GM19468 (cell line): ENCODE results near the gene ZNF91.
"Not testable (repeated sequence)": the region's sequence is repeated elsewhere in the genome, so short reads cannot be mapped to it uniquely, and the experiment has no call there.

Source experiments
- ATAC-seq: cut with Tn5 transposase; IDR thresholded peaks from one replicate; pipeline ENCODE4 v1.9.1; 2021; ENCODE audit warnings: mild to moderate bottlenecking, moderate library complexity, moderate number of reproducible peaks; ENCODE audit not compliant: unreplicated experiment; ENCODE audit errors: extremely low read depth

The ZNF91 gene

GRCh38 chr19:23321953-23322549 lies 73.2 kb downstream of the ZNF91 start:
- ATAC-seq = no peak

GRCh38 chr19:23321403-23321802 lies 73.9 kb downstream of the ZNF91 start:
- ATAC-seq = not testable (repeated sequence)

DNA sequence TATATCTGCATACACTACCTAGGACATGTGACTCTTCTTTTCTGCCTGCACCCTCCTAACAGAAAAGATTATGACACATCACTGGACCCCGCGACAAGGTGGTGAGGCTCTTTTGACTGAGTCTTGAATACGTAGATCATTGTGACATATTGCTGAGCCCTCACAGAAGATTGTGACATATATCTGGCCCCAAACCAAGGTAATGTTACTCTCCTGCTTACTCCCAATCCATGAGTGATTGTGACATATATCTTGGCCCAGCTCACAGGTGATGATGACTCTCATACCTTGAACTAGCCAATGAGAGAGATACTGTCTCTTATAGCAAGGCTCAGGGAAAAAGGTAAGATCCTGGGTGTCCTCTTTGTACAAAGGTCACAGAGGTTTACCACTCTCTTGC lies 75.7 kb downstream of the ZNF91 start:
- ATAC-seq = not testable (repeated sequence)

- not testable (repeated sequence) for ATAC-seq
These were observed 76.3 kb downstream of the ZNF91 start for GRCh38 chr19:23318941-23319340.

DNA sequence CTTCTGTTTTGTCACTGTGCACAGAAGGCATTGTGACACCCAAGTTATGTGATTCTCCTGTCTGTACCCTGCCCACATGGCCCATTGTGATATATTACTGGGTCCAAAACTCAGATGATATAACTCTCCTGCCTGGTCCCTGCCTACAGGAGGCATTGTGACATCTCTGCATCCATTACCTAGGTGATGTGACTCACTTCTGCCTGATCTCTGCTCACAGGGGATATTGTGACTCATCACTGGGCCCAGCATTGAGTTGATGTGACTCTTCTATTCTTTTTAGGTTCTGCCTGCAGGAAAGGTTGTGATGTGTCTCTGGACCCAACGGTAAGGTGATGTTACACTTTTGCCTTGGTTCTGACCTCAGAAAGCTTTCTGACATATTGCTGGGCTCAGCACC lies 77.1 kb downstream of the ZNF91 start:
- no peak for ATAC-seq

- ATAC-seq = no peak
These were observed 80.0 kb downstream of the ZNF91 start for GRCh38 chr19:23315286-23315685.

- ATAC-seq = no peak
These were observed 80.6 kb downstream of the ZNF91 start for GRCh38 chr19:23314505-23315251.

- ATAC-seq = no peak
These were observed 82.1 kb downstream of the ZNF91 start for GRCh38 chr19:23313196-23313595.

GRCh38 chr19:23312515-23312914 lies 82.8 kb downstream of the ZNF91 start:
- ATAC-seq = no peak

DNA sequence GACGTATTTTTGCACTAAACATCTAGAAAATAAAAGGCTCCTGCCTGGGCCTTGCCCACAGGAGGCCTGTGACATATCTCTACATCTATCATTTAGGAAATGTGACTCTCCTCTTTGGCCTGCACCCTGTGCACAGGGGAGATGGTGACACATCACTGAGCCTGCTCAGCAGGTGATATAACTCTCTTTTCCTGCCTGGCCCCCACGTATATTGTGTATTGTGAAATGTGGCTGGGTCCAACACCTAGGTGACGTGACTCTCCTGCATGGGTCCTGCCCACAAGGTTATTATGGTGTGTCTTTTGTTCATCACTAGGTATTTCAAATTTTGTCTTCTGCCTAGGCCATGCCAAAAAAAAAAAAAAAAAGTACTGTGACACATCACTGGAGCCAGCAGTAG lies 83.7 kb downstream of the ZNF91 start:
- no peak for ATAC-seq

- no peak for ATAC-seq
These were observed 84.5 kb downstream of the ZNF91 start for GRCh38 chr19:23310729-23311211.

GRCh38 chr19:23309926-23310325 lies 85.3 kb downstream of the ZNF91 start:
- ATAC-seq = no peak

DNA sequence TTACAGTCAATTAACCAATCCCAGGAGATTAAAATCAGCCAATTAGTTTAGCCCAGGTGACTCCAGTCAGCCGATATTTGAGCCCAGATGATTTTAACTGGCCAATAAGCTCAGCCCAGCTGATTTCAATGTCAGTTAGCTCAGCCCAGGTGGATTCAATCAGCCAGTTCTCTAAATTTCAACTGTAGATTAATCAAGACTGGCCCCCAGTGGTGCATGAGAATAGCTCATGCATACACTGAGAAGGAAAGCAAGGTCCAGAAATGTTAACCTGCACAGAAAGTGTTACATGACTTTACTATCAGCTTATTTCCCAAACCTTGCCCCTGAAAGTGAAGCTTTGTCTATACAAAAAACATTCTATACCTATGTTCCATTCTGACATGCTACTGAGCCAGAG lies 89.7 kb downstream of the ZNF91 start:
- no peak for ATAC-seq

DNA sequence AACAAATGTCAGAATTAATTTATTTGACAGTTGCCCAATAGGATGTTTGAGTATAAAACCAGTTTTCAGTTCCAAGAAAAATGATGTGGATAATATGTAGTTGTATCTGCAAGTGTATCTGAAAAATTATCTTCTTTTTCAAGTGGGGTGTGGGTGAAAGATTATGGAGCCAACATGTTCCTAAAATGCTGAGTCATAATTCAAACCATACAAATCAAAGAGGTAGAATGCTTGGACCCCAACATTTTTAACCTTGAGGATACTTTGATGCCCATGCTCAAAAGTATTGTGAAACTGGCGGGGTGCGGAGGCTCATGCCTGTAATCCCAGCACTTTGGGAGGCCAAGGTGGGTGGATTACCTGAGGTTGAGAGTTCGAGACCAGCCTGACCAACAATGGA lies 91.0 kb downstream of the ZNF91 start:
- ATAC-seq = no peak

DNA sequence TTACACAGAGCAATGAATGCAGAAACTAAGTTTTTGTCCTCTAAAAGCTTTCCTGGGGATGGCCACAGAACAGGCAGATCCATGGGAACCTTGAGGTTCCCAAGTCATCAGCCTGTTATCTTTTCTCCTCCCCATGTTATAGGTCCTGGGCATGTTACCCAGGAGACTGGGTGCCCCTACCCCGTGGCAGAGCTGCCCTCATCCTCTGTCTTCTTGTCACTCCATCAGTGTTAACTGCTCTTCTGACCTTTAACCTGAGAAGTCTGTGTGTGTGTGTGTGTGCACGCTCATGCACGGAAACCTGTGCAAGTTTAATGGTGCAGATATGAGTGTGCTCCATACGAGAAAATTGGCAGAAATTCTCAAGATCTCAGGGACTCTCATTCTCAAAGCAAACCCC lies 101.1 kb downstream of the ZNF91 start:
- ATAC-seq = no peak

DNA sequence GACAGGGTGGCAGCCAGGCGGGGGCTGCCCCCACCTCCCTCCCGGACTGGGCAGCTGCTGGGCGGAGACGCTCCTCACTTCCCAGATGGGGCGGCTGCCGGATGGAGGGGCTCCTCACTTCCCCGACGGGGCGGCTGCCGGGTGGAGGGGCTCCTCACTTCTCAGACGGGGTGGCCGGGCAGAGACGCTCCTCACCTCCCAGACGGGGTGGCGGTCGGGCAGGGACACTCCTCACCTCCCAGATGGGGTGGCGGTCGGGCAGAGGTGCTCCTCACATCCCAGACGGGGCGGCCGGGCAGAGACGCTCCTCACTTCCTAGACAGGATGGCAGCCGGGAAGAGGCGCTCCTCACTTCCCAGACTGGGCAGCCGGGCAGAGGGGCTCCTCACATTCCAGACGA lies 105.3 kb downstream of the ZNF91 start:
- ATAC-seq = not testable (repeated sequence)
